GM12891 (cell line): ENCODE data around the gene GPR183.

Source experiments
- DNase-seq: peaks from one replicate; pipeline ENCODE4 v3.0.0; 2011; ENCODE audit warnings: low spot score; ENCODE audit not compliant: insufficient read length
- FAIRE-seq: peaks from 2 replicates; lab custom pipeline; 2011; peaks lifted over from hg19 to GRCh38; lab: Jason Lieb, UNC
- PAX5 ChIP-seq: IDR thresholded peaks from 2 replicates; pipeline ENCODE4 v1.6.1; 2011; ENCODE audit warnings: low read length, moderate library complexity, mild to moderate bottlenecking; ENCODE audit not compliant: insufficient read depth, severe bottlenecking
- POLR2A ChIP-seq: IDR thresholded peaks from 2 replicates; pipeline ENCODE4 v1.6.1; 2011; ENCODE audit warnings: low read depth, low read length, control low read depth
- POLR2AphosphoS5 ChIP-seq: IDR thresholded peaks from 2 replicates; pipeline ENCODE4 v1.6.1; 2011; ENCODE audit warnings: low read depth, low read length, control low read depth
- POU2F2 ChIP-seq: IDR thresholded peaks from 2 replicates; pipeline ENCODE4 v1.6.1; 2011; ENCODE audit warnings: low read depth, mild to moderate bottlenecking, control low read depth, low read length, moderate library complexity
- SPI1 ChIP-seq: IDR thresholded peaks from 2 replicates; pipeline ENCODE4 v1.6.1; 2011; ENCODE audit warnings: low read depth, low read length, control low read depth
- TAF1 ChIP-seq: IDR thresholded peaks from 2 replicates; pipeline ENCODE4 v1.6.1; 2011; ENCODE audit warnings: low read depth, low read length, control low read depth

Gene GPR183

DNA sequence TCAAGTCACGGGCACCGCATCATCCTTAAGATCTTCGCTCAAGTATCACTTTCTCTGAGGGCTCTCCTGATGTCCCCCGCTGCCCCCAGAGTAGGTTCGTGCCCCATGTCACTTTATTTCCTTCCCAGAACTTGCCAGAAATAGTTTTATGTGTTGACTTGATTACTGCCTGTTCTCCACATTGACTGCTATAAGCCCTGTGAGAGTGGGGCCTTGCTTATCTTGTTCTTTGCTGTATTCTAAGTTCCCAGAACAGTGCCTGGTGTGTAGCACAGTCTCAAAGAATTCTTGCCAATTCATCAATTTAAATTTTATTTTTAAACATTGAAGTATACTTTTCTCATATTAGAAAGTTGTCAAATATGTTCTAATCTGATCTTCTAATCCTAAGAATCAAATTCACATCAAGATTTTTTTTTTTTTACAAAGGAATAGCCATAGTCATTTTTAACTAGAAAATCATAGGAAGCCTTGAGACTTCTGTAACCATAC is 32.1 kb upstream of the GPR183 start:
- FAIRE-seq, result no peak
- DNase-seq, result no peak
- TF ChIP-seq POLR2A, result no peak
- no peak for TF ChIP-seq POU2F2
- no peak for TF ChIP-seq POLR2AphosphoS5
- no peak for TF ChIP-seq SPI1
- TF ChIP-seq PAX5, result no peak
- TF ChIP-seq TAF1, result no peak

DNA sequence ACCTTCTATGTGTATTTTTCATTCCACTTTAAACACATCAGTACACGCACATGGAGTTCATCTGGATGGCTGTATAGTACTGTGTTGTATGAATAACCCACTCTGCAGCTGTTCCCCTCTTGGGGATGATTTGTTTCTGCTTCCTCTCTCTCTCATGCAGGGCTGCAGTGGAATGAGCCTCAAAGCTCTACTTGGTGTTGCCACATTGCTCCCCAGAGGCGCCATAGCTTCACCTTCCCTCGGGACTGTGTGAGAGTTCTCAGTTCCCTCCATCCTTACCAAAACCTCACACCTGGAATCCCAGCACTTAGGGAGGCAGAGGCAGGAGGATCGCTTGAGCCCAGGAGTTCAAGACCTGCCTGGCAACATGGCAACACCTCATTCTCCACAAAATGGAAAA is 28.4 kb upstream of the GPR183 start:
- no peak for DNase-seq
- peak; percentile 90 for FAIRE-seq
- TF ChIP-seq PAX5 (no peak), SPI1 (no peak), POLR2AphosphoS5 (no peak), POU2F2 (no peak), POLR2A (no peak), TAF1 (no peak)

DNA sequence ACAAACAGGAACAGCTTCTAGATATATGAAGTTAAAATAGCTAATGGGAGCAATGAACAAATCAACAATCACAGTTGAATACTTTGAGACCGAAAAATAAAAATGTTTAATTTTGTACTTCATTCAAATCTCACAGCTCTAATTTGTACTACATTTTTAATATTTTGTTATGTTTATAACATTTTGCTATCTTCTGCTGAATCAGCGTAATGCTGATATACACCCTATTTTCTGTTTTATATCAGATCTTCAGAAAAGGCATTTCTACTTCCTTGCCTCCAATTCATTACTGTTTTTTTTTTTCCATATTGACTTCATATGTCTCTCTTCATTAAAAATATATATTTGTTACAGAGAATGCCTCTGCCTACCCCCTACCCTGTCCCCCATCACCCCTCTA is 27.9 kb upstream of the GPR183 start:
- TF ChIP-seq SPI1, result no peak
- TF ChIP-seq TAF1, result no peak
- no peak for TF ChIP-seq POLR2A
- no peak for TF ChIP-seq POU2F2
- TF ChIP-seq PAX5, result no peak
- TF ChIP-seq POLR2AphosphoS5, result no peak
- FAIRE-seq, result no peak

DNA sequence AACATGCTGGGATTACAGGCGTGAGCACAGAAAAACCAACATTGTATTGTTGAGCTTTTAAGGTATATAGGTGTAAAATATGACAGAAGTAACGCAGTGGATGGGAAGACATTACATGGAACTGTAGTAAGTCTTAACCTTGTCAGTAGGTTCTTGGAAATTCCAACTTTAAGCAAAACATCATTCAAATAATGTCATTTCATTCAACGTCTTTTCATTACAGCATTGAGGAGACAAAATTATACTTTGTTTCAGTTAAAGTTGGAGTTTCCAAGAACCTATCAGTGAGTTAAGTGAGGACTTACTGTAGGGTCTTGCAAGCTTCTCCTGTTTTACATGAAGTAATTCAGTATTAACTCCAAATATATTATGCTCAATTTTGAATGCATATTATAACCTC is 27.0 kb upstream of the GPR183 start:
- FAIRE-seq, result no peak
- TF ChIP-seq POU2F2 (no peak), SPI1 (no peak), PAX5 (no peak)
- DNase-seq, result no peak

More for the DNA sequence above, 27.9 kb upstream of the GPR183 start:
- DNase-seq, result no peak

DNA sequence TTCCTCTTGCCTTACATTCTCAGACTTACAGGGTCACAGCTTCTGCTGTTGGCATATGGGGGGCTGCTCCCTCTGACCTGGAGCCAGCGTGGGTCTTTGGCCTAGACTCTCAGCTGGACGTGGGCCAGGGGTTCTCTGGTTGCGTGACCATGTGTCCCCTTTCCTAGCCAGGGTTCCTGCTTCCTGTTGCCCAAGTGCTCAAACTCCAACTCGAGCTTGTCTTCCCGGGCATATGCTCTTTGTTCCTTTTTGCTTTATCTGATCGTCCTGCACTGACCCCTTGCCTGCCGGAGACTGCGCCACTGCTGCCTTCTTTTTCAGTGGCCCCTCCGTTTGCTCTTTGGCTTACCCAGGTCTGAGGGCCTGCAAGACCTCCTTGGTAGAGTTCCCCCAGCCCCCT is 25.3 kb upstream of the GPR183 start:
- FAIRE-seq, result no peak

DNA sequence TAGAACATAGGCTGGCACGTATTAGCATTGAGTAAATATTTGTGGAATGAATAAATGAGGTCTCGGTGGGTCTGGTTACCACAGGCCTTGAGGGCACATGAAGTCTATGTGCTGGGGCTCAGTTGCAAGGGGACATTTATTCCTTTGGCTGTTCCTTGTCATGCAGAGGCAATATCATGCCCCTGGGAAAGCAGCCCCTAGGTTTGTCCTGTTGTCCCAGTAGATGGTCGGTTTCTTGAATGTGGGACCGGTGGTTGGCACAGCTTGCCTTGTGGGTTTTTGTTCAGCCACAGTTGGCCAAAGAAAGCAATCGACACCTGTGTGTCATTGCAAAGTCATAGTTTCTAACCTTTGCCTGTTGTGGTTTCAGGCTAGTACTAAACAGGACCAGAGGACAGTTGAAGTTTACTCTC is 24.7 kb upstream of the GPR183 start:
- no peak for DNase-seq
- FAIRE-seq, result peak; percentile 96
- TF ChIP-seq SPI1 (no peak), POLR2AphosphoS5 (no peak), TAF1 (no peak), POU2F2 (no peak), PAX5 (no peak), POLR2A (no peak)

More for the DNA sequence above, 25.3 kb upstream of the GPR183 start:
- TF ChIP-seq POLR2A, result no peak
- TF ChIP-seq POLR2AphosphoS5, result no peak
- no peak for TF ChIP-seq TAF1
- no peak for TF ChIP-seq PAX5
- no peak for DNase-seq

DNA sequence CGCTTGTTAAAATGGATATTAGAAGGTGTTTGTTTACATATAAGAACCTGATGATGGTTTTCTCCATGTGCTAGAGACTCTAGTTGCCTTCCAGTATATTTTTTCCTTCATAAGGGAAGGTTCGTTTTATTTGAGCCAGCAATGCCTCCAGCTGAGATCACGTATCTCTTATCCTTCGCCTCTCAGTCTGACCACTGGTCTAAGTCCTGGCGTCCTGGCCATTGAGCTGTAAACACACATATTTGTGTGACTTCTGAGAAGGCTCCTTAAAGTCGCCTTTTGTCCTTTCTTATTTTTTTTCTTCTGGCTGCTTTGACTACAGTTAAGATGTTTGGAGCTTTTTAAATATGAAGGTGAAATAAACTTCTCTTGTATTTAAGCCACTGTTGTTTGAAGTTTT is 23.7 kb upstream of the GPR183 start:
- no peak for DNase-seq
- TF ChIP-seq TAF1 (no peak), POLR2AphosphoS5 (no peak), PAX5 (no peak), SPI1 (no peak), POU2F2 (no peak), POLR2A (no peak)
- no peak for FAIRE-seq

DNA sequence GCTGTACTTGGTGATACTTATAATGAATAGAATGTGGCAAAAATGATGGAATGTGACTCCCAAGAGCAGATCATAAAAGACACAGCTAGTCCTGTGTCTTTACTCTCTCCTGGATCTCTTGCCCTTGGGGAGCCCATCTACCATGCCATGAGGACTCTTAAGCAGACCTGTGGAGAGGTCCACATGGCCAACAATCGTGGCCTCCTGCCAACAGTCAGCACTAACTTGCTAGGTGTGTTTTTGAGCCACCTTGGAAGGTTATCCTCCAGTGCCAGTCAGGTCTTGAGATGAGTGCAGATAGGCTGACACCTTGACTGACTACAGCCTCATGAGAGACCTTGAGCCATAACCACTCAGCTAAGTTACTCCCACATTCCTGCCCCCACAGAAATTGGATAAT is 22.3 kb upstream of the GPR183 start:
- no peak for DNase-seq
- peak; percentile 54 for FAIRE-seq
- TF ChIP-seq POLR2AphosphoS5 (no peak), POLR2A (no peak), TAF1 (no peak), PAX5 (no peak), POU2F2 (no peak), SPI1 (no peak)

DNA sequence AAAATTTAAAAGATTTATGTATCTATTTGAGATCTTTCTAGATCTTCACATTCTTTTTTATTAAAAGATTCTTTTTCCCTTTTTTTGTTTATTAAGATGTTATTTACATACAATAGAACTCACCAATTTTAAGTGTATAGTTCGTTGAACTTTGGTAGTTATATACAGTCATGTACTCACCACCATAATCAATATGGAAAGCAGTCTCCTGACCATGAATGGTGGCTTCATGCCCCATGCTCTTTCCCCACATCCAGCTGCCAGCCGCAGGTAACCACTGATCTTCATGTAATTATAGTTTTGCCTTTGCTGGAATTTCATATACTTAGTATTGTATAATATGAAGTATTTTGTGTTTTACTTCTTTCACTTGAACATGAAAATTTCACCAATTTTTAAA is 20.6 kb upstream of the GPR183 start:
- no peak for TF ChIP-seq POU2F2
- TF ChIP-seq TAF1, result no peak
- no peak for TF ChIP-seq PAX5
- no peak for TF ChIP-seq POLR2AphosphoS5
- no peak for TF ChIP-seq SPI1
- DNase-seq (no peak), FAIRE-seq (no peak)

DNA sequence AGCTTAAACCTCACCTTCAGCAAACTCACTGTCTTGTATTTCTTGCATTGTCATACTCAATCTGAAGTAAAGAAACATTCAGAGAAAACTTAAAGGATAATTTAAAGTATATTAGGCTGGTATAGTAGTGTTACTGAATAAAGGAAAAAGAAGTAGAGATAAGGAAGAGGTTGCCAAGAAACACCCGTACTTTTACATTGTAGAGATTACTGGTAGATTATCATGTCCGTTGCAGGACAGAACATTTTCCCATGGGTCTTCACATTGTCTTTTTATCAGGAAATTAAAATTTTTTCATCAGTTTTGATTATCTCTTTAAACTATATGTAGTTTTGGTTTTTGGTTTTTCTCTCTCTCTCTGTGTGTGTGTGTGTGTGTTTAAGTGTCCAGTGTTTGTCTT is 19.9 kb upstream of the GPR183 start:
- DNase-seq, result no peak
- TF ChIP-seq SPI1, result no peak
- TF ChIP-seq PAX5, result no peak
- TF ChIP-seq POLR2AphosphoS5, result no peak
- TF ChIP-seq TAF1, result no peak
- TF ChIP-seq POLR2A, result no peak
- TF ChIP-seq POU2F2, result no peak
- FAIRE-seq, result no peak
